HepG2 (cell line): ENCODE data around the gene RNH1. TPM values are rescaled to one million over a fixed set of nuclear protein-coding genes. Genes with fewer than 3 reads are reported as not detected.

Experiments used
- DMAP1 ChIP-seq: IDR thresholded peaks from 2 replicates; pipeline ENCODE4 v1.6.1; 2016
- ERF ChIP-seq: IDR thresholded peaks from 2 replicates; pipeline ENCODE4 v1.6.1; 2018; ENCODE audit warnings: missing biosample characterization, missing genetic modification reagents
- FOSL2 ChIP-seq: sonication (generic); formaldehyde crosslinking; IDR thresholded peaks from 2 replicates; pipeline ENCODE4 v1.4.0; 2020; ENCODE audit warnings: missing genetic modification reagents
- HOXD1 ChIP-seq: sonication (generic); formaldehyde crosslinking; IDR thresholded peaks from 2 replicates; pipeline ENCODE4 v1.5.0; 2020; ENCODE audit warnings: missing genetic modification reagents
- KAT7 ChIP-seq: IDR thresholded peaks from 2 replicates; pipeline ENCODE4 v1.6.1; 2018; ENCODE audit warnings: borderline replicate concordance, missing compliant biosample characterization
- POGZ ChIP-seq: sonication (generic); formaldehyde crosslinking; IDR thresholded peaks from 2 replicates; pipeline ENCODE4 v1.4.0; 2020; ENCODE audit warnings: mild to moderate bottlenecking, missing genetic modification reagents
- SMC3 ChIP-seq: IDR thresholded peaks from 2 replicates; pipeline ENCODE4 v1.6.1; 2011; ENCODE audit warnings: low read length, improper control_type of control experiment
- ZC3H4 ChIP-seq: sonication (generic); formaldehyde crosslinking; IDR thresholded peaks from 2 replicates; pipeline ENCODE4 v1.4.0; 2020; ENCODE audit warnings: missing genetic modification reagents, borderline replicate concordance
- ZNF205 ChIP-seq: IDR thresholded peaks from 2 replicates; pipeline ENCODE4 v1.6.1; 2018; ENCODE audit warnings: missing biosample characterization, missing genetic modification reagents
- ZNF546 ChIP-seq: sonication (generic); formaldehyde crosslinking; conservative IDR thresholded peaks from 2 replicates; pipeline ENCODE4 v1.8.1; 2023; ENCODE audit warnings: mild to moderate bottlenecking, missing genetic modification reagents
- ZNF660 ChIP-seq: sonication (generic); formaldehyde crosslinking; IDR thresholded peaks from 2 replicates; pipeline ENCODE4 v1.5.1; 2020; ENCODE audit warnings: mild to moderate bottlenecking, low read depth, missing genetic modification reagents, borderline replicate concordance
- ZSCAN25 ChIP-seq: sonication (generic); formaldehyde crosslinking; IDR thresholded peaks from 2 replicates; pipeline ENCODE4 v1.8.0; 2022; ENCODE audit warnings: mild to moderate bottlenecking, missing genetic modification reagents
- polyA plus RNA-seq, 8 experiments: library from polyadenylated mRNA; depleted of rRNA in 3 of 8; stranded (reverse) in 7 of 8; unstranded in 1 of 8; fragments of >200 nt; fragmentation: Illumina TruSeq in 4 of 8; extraction: Trizol in 4 of 8; gene quantifications; 2 replicates each; pipeline versions ENCODE4 v1.2.1 to v1.2.3, GENCODE V29; 2011 to 2016; ENCODE audit warnings: low read depth in 4 of 8, missing spikeins in 1 of 8, mixed read lengths in 1 of 8; ENCODE audit not compliant: insufficient read depth in 1 of 8
- total RNA-seq, 5 experiments: library from RNA; depleted of rRNA; stranded (reverse); fragments of >200 nt; fragmentation: Illumina TruSeq; extraction: Trizol; gene quantifications; 2 replicates each; pipeline ENCODE4 v1.2.3, GENCODE V29; 2016; ENCODE audit warnings: low read depth in 1 of 5
- TF ChIP-seq, protein P1 (sequence below), 2 experiments: fragments of 450-650 bp in 1 of 2; sonication (generic) in 1 of 2; formaldehyde crosslinking in 1 of 2; IDR thresholded peaks; 2 replicates each; pipeline versions ENCODE4 v1.6.1 to v1.8.0; 2016 to 2022; ENCODE audit warnings: antibody characterized with exemption in 1 of 2, mild to moderate bottlenecking in 1 of 2, missing genetic modification reagents in 1 of 2
- TF ChIP-seq, protein P2 (sequence below): sonication (generic); formaldehyde crosslinking; IDR thresholded peaks from 2 replicates; pipeline ENCODE4 v1.5.1; 2020; ENCODE audit warnings: missing genetic modification reagents, mild to moderate bottlenecking, borderline replicate concordance
- TF ChIP-seq, protein P3 (sequence below), 2 experiments: sonication (generic) in 1 of 2; formaldehyde crosslinking in 1 of 2; IDR thresholded peaks; 2 replicates each; pipeline versions ENCODE4 v1.5.1 to v1.6.1; 2011 to 2020; ENCODE audit warnings: borderline replicate concordance in 1 of 2, low read depth in 1 of 2, low read length in 1 of 2, mild to moderate bottlenecking in 1 of 2, missing genetic modification reagents in 1 of 2, moderate library complexity in 1 of 2

The RNH1 gene
- total and polyA plus RNA-seq, 2 of the 13 experiments (the other 11 are each of a cell fraction or from before 2014, with no cell fraction given): 36.0 to 74.1 TPM

DNA sequence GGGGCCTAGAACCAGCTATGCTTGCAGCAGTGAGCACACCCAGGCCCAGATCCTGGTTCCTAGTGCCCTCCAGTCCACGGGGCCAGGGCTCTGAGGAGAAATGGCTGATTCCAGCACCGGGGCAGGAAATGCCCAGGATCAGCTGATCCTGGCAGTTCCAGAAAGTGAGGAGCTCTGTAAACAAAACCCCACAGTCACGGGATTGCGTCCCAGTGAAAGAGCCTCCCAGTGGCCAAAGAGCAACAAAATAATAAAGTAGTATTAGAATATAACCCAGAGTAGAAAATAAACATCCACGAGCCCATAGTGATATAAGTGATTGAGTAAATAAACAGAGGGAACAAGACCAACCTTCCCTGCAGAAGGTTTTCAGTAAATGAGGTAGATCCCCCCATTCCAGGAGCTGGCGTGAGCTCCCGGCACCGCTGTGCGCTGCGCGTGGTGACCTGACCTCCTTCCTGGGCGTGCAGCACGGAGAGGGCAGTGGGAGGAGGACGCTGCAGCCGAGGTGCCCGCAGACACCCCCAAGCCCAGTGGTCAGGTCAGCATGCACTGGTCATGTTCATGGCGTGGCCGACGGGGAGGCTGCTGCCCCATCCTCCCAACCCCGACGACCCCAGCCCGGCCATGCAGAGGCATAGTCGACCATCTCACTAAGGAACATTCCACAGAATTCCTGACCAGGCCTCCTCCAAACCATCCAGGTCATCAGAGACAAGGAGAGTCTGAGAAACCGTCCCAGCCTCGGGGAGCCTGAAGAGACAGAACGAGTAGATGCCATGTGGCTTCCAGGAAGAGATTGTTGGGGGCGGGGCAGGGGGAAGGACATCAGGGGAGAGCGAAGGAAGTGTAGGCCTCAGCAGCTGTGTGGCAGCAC is 37.1 kb downstream of the RNH1 start (continued):
- TF ChIP-seq, protein P1, sequence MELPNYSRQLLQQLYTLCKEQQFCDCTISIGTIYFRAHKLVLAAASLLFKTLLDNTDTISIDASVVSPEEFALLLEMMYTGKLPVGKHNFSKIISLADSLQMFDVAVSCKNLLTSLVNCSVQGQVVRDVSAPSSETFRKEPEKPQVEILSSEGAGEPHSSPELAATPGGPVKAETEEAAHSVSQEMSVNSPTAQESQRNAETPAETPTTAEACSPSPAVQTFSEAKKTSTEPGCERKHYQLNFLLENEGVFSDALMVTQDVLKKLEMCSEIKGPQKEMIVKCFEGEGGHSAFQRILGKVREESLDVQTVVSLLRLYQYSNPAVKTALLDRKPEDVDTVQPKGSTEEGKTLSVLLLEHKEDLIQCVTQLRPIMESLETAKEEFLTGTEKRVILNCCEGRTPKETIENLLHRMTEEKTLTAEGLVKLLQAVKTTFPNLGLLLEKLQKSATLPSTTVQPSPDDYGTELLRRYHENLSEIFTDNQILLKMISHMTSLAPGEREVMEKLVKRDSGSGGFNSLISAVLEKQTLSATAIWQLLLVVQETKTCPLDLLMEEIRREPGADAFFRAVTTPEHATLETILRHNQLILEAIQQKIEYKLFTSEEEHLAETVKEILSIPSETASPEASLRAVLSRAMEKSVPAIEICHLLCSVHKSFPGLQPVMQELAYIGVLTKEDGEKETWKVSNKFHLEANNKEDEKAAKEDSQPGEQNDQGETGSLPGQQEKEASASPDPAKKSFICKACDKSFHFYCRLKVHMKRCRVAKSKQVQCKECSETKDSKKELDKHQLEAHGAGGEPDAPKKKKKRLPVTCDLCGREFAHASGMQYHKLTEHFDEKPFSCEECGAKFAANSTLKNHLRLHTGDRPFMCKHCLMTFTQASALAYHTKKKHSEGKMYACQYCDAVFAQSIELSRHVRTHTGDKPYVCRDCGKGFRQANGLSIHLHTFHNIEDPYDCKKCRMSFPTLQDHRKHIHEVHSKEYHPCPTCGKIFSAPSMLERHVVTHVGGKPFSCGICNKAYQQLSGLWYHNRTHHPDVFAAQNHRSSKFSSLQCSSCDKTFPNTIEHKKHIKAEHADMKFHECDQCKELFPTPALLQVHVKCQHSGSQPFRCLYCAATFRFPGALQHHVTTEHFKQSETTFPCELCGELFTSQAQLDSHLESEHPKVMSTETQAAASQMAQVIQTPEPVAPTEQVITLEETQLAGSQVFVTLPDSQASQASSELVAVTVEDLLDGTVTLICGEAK (IDR thresholded peaks at IDR 0.05): no peak
- TF ChIP-seq, protein P1 (CRISPR knock-in tag; IDR thresholded peaks at IDR 0.05): no peak
- TF ChIP-seq SMC3: peak; percentile 13; the same call in 1 of the 2 replicates
- TF ChIP-seq ZNF660 (CRISPR knock-in tag): no peak
- TF ChIP-seq ERF (CRISPR knock-in tag): peak; percentile 87; the same call in 1 of the 2 replicates
- no peak for TF ChIP-seq POGZ (CRISPR knock-in tag)
- peak; percentile 52; the same call in 1 of the 2 replicates for TF ChIP-seq KAT7 (CRISPR knock-in tag)
- no peak; the same call in 1 of the 2 replicates for TF ChIP-seq ZSCAN25
- TF ChIP-seq, protein P2, sequence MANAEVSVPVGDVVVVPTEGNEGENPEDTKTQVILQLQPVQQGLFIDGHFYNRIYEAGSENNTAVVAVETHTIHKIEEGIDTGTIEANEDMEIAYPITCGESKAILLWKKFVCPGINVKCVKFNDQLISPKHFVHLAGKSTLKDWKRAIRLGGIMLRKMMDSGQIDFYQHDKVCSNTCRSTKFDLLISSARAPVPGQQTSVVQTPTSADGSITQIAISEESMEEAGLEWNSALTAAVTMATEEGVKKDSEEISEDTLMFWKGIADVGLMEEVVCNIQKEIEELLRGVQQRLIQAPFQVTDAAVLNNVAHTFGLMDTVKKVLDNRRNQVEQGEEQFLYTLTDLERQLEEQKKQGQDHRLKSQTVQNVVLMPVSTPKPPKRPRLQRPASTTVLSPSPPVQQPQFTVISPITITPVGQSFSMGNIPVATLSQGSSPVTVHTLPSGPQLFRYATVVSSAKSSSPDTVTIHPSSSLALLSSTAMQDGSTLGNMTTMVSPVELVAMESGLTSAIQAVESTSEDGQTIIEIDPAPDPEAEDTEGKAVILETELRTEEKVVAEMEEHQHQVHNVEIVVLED (CRISPR knock-in tag): no peak
- TF ChIP-seq FOSL2 (CRISPR knock-in tag): peak; percentile 43; the same call in 1 of the 2 replicates
- TF ChIP-seq, protein P3, sequence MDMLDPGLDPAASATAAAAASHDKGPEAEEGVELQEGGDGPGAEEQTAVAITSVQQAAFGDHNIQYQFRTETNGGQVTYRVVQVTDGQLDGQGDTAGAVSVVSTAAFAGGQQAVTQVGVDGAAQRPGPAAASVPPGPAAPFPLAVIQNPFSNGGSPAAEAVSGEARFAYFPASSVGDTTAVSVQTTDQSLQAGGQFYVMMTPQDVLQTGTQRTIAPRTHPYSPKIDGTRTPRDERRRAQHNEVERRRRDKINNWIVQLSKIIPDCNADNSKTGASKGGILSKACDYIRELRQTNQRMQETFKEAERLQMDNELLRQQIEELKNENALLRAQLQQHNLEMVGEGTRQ (IDR thresholded peaks at IDR 0.05; ENCODE audit: low read depth, low read length): 0 out of 2 replicates have a peak, but pooled peaks have one; percentile 12
- TF ChIP-seq, protein P3 (CRISPR knock-in tag; IDR thresholded peaks at IDR 0.05; ENCODE audit: borderline replicate concordance): peak; percentile 77; the same call in 1 of the 2 replicates
- TF ChIP-seq DMAP1 (CRISPR knock-in tag): peak; percentile 70
- TF ChIP-seq ZNF205 (CRISPR knock-in tag): no peak
- TF ChIP-seq ZC3H4: no peak; the same call in 1 of the 2 replicates
- no peak for TF ChIP-seq ZNF546 (CRISPR knock-in tag)
- no peak for TF ChIP-seq HOXD1 (CRISPR knock-in tag)
